ENCODE data around the gene CRYGN.

CRYGN gene

GRCh38 chr7:151405056-151405455 lies 34.9 kb downstream of the CRYGN start:
- no peak for DNase-seq

- no peak for DNase-seq
These were observed 35.5 kb downstream of the CRYGN start for GRCh38 chr7:151404216-151405011.

DNA sequence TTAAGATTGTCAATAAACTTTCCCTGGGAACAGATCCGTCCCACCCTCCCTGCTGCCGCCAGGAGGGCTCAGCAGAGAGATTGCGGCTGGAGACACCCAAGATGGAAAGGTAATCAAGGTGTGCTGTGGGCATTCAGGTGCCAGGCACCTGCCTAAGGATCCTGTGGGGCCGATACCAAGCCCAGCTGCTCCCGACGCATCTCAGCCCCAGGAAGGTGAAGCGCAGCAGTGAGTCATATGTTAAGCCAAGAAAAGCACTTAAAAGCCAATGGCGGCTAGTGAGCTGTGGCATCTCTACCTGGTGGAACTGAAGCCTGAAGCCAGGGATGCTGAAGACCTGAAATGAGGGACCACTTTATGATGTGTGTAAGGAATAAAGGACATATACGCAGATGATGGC lies 36.2 kb downstream of the CRYGN start:
- no peak for DNase-seq

- DNase-seq, result no peak
These were observed 37.7 kb downstream of the CRYGN start for GRCh38 chr7:151402029-151402835.

- DNase-seq, result no peak
These were observed 39.2 kb downstream of the CRYGN start for GRCh38 chr7:151400626-151401315.

- DNase-seq, result no peak
These were observed 40.0 kb downstream of the CRYGN start for GRCh38 chr7:151399906-151400305.

- DNase-seq, result no peak
These were observed 40.7 kb downstream of the CRYGN start for GRCh38 chr7:151399305-151399601.

DNA sequence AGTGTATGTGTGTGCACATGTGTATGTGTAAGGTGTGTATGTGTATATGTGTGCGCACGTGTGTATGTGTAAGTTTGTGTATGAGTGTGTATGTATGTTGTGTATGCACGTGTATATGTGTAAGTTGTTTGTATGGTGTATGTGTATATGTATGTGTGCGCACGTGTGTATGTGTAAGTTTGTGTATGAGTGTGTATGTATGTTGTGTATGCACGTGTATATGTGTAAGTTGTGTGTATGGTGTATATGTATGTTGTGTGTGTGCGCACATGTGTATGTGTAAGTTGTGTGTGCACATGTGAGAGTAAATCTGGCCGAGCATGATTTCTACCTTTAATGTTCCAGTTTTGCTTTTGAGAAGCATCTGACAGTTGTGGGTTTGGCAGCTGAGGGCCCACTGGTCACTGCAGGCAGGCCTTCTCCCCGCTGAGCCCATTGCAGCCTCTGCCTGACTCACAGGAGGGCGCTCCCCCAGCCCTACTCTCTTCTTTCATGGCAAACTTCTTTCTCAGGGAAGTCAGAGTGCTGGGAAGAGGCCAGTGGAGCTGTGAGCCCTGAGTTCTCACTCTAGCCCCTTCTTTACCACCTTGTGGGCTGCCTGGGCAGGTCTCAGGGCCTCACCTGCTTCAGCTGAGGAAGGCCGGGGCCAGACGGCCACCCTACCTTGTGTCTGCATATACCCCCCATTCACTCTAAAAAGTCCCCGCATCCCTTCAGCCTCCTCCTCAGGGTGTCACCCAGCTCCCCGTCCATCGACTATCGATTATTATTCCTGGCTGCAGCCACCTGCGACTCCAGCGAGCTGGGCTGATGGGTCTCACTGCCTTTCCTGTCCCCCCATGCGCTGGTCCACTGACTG lies 41.3 kb downstream of the CRYGN start:
- DNase-seq, result no peak

GRCh38 chr7:151397026-151397425 lies 42.9 kb downstream of the CRYGN start:
- no peak for DNase-seq

DNA sequence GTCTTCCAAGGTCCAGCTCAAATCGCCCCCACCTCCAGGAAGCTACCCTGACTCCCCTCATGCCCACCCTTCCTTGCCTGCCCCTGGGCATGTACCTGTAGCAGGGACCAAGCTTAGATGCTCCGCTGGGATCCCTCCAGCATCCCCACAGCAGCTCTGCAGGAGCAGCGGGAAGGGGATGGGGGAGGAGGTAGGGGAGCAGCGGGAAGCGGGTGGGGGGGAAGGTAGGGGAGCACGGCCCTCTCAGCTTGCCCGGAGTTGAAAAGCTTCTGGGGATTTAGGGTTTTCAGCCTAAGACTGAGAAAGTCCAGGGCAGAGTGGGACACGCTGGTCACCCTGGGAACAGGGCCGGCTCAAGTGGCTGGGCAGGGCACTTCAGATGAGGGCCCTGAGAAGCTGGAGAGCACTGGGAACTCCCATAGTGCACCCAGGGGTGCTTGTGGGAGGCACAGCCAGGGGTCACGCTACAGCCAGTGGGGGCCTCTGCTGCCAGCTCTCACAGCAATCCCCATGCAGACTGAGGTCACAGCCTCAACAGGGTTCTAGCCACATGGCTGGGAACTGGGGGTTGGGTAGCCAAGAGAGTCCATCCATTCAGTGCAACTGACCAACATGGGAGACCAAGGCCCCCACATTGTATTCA lies 43.5 kb downstream of the CRYGN start:
- no peak for DNase-seq

DNA sequence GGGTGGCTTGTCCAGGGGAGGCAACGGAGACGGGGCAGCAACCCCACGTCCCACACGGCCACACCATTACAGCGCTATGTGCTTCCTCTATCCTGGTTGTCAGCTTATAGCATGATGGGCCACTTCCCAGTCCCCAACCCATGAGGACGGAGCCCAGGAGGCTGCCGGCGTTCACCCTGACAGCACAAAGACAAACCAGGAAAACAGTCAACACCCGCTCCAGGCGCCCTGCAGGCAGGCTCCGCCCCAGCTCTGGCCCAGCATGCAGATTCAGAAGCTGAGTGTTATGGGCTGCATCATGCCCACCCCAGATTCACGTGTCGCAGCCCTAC lies 44.9 kb downstream of the CRYGN start:
- DNase-seq, result no peak

- no peak for DNase-seq
These were observed 45.6 kb downstream of the CRYGN start for GRCh38 chr7:151394076-151395035.

GRCh38 chr7:151393031-151393977 lies 46.6 kb downstream of the CRYGN start:
- no peak for DNase-seq

- no peak for DNase-seq
These were observed 47.5 kb downstream of the CRYGN start for GRCh38 chr7:151392426-151392825.

DNA sequence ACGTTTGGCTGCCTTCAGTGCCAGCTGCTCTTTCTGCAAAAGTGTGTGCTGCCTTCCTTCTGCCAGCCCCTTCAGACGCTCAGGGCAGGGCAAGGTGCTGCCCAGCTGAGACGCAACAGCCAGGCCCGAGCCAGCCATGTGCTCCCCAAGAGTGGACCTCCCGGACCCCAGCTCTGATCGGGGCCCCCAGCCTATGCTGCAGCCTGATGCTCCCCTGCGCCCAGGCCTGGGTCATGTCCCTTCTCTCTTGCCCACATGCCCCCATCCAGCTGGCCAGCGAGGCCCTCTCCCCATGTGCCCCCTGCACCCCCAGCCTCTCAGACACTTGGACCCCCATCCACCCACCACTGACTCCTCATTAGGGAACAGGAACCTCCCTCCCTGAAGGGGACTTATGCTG lies 47.9 kb downstream of the CRYGN start:
- DNase-seq, result no peak

DNA sequence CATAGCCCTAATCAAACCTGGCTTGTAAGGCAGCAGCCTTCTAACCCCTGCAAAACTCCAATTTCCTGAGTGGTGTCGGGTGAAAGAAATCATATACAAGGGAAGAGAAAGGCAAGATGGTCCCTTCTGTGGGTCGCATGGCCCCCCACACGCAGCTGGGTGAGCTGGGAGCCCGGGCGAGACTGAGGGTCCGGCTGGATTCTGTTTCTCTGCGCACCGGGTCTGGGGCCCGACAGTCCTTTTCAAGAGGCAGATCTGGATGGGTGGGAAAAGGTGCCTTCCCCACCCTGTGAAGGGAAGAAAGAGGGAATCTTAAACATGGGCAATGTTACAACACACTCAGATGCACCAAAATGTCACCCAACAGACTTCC lies 48.6 kb downstream of the CRYGN start:
- no peak for DNase-seq

DNA sequence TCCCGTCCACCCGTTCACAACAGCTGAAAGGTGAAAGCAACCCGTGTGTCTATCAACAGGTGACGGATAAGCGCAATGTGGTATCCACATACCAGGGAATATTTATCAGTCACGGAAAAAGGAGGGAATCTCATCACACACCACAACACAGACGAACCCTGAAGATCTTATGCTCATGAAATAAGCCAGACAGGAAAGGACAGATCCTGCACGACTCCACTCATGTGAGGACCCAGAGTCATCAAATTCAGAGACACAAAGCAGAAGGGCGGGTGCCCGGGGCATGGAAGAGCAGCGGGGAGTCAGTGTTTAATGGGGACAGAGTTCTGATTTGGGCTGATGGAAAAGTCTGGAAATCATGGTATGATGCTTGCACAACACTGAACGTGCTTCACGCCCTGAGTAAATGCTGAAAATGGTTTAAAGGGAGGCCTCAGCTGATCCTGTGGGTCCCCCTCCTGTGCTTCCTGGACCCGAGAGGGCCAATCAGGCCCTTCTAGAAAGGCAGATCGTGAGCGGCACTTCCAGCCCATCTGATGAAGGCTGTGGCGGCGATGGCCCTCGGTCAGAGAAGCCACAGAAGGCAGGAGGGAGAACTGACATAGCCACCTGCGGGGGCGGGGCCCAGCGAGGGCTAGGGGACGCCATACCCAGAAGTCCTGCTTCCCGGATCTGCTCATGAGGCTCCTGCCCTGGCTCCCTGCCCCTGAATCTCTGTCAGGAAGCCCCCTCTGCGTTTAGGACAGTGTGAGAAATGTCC lies 49.2 kb downstream of the CRYGN start:
- DNase-seq, result no peak

- DNase-seq, result no peak
These were observed 50.0 kb downstream of the CRYGN start for GRCh38 chr7:151389768-151390597.
